ENCODE results near the gene NR3C2. TPM values are rescaled to one million over a fixed set of nuclear protein-coding genes. Genes with fewer than 3 reads are reported as not detected.

NR3C2 gene
- total RNA-seq, 1 donor, result 4.7 TPM

DNA sequence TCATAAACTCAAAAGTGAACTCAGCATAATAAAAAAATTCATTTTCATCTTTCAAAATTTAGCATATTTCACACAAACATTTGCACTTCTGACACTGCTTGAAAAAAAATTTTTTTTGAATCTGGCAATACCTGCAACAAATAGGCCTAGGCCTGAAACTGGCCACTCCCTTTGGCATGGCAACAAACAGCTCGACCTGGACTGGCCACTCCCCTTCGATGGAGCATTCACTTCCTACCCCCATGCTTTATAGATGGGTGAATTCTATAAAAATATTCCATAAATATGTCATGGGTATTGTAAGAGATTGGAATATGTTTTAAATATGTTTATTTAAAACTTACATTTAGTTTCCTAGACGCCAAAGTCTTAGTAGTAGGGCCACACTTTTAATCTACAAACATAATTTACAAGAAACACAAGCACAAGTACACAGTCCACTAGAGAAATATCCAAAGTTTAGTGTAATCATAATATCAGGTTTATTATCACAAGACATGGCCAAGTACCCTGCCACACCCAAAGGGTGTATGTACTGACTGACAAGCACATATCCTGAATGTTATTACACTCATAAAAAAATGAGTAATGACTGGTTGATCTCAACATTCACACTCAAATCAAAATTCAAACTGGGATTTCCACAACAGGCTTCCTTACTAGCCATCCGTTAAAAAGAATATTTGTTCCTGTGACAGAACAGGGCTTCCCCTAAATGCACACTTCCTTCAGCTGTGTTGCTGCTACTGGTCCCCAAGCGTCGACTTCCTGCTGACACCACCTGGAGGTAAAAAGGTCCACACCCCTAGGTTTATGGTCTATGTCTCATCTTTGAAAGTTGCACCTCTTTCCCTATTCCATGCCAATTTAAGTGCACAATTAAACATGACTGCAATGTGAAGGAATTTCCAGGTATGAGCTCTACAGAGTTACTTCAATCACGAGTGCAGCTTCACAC lies 271.5 kb downstream of the NR3C2 start:
- no peak overlapping the region for H3K4me3 ChIP-seq (ENCODE audit: low read depth, low read length)
- TF ChIP-seq, protein P1, sequence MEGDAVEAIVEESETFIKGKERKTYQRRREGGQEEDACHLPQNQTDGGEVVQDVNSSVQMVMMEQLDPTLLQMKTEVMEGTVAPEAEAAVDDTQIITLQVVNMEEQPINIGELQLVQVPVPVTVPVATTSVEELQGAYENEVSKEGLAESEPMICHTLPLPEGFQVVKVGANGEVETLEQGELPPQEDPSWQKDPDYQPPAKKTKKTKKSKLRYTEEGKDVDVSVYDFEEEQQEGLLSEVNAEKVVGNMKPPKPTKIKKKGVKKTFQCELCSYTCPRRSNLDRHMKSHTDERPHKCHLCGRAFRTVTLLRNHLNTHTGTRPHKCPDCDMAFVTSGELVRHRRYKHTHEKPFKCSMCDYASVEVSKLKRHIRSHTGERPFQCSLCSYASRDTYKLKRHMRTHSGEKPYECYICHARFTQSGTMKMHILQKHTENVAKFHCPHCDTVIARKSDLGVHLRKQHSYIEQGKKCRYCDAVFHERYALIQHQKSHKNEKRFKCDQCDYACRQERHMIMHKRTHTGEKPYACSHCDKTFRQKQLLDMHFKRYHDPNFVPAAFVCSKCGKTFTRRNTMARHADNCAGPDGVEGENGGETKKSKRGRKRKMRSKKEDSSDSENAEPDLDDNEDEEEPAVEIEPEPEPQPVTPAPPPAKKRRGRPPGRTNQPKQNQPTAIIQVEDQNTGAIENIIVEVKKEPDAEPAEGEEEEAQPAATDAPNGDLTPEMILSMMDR (IDR thresholded peaks at IDR 0.05; ENCODE audit: insufficient read depth, low read length), result no peak
- no peak for DNase-seq (ENCODE audit: low read depth)

DNA sequence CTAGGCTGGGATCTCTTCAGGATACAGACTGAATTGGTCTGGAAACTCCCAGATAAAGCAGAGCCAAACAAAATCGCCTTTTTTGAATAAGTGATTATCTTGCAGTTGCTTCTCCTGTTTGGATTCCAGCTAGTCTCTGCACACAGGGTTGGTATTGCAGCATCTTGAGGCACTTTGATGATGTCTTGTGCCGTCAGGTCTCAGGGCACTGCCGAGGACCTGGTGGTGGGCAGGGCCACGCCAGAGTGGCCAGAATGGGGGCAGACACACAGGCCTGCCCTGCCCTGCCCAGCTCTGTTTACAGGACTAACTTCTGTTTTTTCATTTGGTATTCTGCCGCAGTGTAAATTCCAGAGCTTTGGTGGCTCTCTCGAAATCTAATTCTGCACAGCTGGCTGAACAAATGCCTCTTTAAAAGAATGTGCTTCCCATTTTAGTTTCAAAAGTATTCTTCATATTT lies 276.1 kb downstream of the NR3C2 start:
- TF ChIP-seq, protein P1 (IDR thresholded peaks at IDR 0.05; ENCODE audit: insufficient read depth, low read length), result no peak
- DNase-seq (ENCODE audit: low read depth), result peak; percentile 50
- H3K4me3 ChIP-seq (ENCODE audit: low read depth, low read length), result peak overlapping the region; percentile 41

DNA sequence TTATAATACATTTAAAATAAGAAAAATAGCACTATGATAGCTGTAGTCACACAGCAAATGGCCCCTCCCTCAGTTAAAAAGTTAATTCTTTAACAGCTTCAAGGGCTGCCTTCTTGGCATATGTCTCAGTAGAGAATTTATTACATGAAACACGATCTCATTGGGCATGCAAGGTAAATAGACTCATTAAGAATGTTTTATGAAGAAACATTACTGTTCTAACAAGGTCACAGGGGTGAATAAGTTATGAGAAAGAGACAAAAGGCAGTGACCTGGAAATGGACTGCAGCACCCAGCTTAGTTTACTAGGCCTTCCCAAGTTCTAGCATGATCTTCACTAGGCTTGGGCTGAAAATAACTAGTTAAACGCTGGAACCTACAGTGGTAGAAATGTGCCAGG lies 277.7 kb downstream of the NR3C2 start:
- DNase-seq (ENCODE audit: low read depth), result no peak
- TF ChIP-seq, protein P1 (IDR thresholded peaks at IDR 0.05; ENCODE audit: insufficient read depth, low read length), result no peak
- no peak overlapping the region for H3K4me3 ChIP-seq (ENCODE audit: low read depth, low read length)

DNA sequence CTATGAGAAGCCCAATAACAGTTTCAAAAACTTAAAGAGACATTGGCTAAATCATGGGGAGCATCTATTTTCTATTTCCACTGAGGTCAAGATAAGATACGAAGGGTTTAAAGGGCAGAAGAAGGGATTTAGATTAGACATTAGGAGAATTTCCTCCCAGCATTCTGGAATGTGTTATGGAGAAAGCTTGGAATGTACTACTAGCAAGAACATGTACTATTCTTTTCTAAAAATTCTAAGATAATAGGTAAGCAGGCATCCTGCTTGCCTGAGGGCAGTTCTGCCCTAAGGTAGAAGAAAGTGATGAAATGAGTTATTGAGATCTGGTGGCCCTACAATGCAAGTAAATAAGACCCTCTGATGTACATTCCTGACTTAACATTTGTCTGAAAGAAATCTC lies 279.2 kb downstream of the NR3C2 start:
- TF ChIP-seq, protein P1 (IDR thresholded peaks at IDR 0.05; ENCODE audit: insufficient read depth, low read length), result no peak
- peak; percentile 1 for DNase-seq (ENCODE audit: low read depth)
- H3K4me3 ChIP-seq (ENCODE audit: low read depth, low read length), result no peak overlapping the region

DNA sequence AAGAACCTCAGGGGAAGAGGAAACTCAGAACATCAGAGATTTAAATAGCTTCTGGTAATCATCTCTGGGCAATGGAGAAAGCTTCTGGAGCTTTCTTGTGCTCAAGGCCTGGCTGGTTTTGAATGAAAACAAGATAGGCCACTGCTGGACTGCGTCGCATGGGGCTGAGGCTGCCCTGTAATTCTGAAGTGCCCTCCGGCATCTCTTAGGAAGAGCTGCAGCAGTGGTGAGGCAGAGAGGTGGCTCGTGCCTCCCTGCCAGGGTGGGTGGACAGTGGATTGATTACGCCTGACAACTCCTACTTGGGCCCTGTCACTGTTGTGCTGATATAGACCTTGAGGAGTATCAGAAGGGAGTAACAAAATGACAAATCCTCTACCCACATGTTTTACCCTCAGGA lies 279.7 kb downstream of the NR3C2 start:
- DNase-seq (ENCODE audit: low read depth), result no peak
- TF ChIP-seq, protein P1 (IDR thresholded peaks at IDR 0.05; ENCODE audit: insufficient read depth, low read length), result no peak
- H3K4me3 ChIP-seq (ENCODE audit: low read depth, low read length), result no peak overlapping the region

DNA sequence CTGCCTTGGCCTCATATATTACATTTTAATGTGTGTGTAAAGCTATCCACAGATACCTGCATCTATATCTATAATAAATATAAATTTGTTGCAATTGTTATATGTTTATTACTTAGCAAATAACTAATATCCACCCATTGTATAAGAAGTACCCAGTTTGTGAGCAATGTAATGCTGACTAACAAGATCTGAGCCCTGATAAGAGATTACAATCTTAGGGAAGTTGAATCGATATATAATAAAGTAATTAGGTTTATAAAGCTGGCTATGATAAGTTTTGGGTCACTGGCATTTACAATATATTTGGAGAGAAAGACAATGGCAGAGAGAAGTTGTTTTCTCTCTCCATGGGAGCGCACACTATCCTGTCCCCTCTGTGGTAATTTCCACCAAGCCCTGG lies 280.6 kb downstream of the NR3C2 start:
- DNase-seq (ENCODE audit: low read depth), result no peak
- TF ChIP-seq, protein P1 (IDR thresholded peaks at IDR 0.05; ENCODE audit: insufficient read depth, low read length), result no peak
- no peak overlapping the region for H3K4me3 ChIP-seq (ENCODE audit: low read depth, low read length)
